PC-3 (cell line): ENCODE results near the gene PDYN.

Source experiments
- CTCF ChIP-seq: fragments of 300-600 bp; sonication (generic); conservative IDR thresholded peaks from 2 replicates; pipeline ENCODE4 v1.5.1; 2017; ENCODE audit warnings: antibody characterized with exemption, low read depth, mild to moderate bottlenecking, low read length
- EZH2 ChIP-seq: fragments of 300-600 bp; sonication (generic); IDR thresholded peaks from one replicate; pipeline ENCODE4 v1.6.1; 2017; ENCODE audit warnings: antibody characterized with exemption, mild to moderate bottlenecking, low read length; ENCODE audit not compliant: unreplicated experiment
- EZH2phosphoT487 ChIP-seq: fragments of 300-600 bp; sonication (generic); IDR thresholded peaks from 2 replicates; pipeline ENCODE4 v1.6.1; 2018; ENCODE audit warnings: mild to moderate bottlenecking, antibody characterized with exemption, low read length, borderline replicate concordance

DNA sequence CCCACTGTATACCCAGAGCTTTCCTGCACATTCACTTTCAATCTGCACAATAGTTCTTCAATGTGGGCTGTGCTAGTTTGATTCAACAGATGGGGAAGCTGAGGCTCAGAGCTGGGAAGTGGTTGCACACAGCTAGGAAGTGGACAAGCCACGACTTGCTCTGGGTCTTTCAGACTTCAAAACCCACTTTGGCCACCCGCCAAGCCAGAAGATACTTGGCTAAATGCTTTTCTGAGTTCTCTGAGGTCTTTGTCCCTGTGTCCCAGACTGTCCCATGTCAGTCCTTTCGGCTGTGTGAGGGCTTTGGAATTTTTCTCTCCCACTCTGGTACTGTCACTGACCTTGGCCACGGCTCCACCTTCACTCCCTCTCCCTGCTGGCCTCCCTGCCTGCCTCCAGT lies 10.6 kb downstream of the PDYN start:
- TF ChIP-seq CTCF (no peak), EZH2 (no peak), EZH2phosphoT487 (no peak)
